Iris pigment epithelial cell (primary cell): Measurements from ENCODE around the gene ARL4A.
"Not testable (repeated sequence)": the region's sequence is repeated elsewhere in the genome, so short reads cannot be mapped to it uniquely, and the experiment has no call there.

ENCODE experiments used
- DNase-seq: peaks from one replicate; pipeline ENCODE4 v3.0.0-alpha.2; 2011; ENCODE audit warnings: low read depth

ARL4A gene

DNA sequence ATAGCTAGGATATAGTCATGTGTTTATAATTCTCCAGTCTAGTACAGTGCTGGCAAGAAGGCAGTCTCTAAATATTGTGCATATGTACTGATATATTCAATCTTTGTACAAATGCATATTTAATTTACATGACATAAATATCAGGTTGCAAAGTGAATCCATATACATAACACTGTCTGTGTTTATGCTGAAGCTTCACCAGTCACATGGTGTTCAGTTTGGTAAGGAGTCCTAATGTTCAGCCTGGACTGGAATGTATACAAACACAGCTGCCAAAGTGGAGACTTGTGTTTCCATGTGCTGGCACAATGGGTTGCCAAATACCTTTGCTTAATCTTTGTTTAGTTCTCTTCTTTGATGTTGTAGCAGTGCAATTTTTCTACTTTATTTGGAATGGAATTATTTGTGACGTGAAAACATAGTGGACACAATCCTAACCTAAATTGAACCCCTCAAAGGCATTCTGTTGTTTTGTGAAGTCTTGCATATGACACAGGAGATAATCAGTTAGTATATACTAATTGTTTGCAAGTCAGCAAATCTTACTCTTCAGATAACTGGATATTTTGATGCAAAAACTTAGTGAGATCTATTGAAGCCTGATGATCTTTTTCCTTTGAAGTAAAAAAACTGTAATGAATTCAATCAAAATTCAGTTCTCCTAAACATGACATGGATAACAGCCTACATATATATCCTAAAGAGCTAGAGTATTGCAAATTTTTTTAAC, 17.3 kb upstream of the ARL4A start:
- DNase-seq, result peak; percentile 92

DNA sequence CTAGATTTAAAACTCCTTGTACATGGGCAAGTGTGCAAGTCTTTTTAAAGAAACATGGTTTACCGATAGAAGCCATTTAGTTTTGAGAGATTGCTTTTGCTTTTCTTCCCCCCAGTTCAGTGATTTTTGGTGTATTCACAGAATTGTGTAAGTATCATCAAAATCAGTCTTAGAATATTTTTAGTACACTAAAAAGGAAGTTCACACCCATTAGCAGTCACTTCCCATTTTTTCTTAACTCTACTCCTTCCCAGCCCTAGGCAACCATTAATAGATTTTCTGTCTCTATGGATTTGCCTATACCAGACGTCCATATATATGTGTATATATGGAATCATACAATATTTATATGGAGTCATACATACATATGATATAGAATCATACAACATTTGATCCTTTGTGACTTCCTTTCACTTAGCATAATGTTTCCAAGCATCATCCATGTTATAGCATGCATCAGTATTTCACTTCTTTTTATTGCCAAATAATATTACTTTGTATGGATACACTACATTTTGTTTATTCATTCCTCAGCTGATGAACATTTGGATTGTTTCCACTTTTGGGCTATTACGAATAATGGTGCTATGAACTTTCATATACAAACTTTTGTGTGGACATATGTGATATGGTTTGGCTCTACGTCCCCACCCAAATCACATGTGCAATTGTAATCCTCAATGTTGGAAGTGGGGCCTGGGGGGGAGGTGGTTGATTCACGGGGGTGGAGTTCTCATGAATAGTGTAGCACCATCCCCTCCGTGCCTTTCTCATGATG, 16.5 kb upstream of the ARL4A start:
- DNase-seq, result no peak

DNA sequence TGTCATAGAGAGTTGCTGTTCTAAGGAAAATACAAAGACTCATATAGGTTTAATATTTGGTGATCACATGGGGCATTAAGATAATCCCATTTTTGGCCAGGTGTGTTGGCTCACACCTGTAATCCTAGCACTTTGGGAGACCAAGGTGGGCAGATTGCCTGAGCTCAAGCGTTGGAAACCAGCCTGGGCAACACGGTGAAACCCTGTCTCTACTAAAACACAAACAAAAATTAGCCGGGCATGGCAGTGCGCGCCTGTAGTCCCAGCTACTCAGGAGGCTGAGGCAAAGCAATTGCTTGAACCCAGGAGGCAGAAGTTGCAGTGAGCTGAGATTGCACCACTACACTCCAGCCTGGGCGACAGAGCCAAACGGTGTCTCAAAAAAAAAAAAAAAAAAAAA, 14.0 kb upstream of the ARL4A start:
- DNase-seq, result not testable (repeated sequence)

DNA sequence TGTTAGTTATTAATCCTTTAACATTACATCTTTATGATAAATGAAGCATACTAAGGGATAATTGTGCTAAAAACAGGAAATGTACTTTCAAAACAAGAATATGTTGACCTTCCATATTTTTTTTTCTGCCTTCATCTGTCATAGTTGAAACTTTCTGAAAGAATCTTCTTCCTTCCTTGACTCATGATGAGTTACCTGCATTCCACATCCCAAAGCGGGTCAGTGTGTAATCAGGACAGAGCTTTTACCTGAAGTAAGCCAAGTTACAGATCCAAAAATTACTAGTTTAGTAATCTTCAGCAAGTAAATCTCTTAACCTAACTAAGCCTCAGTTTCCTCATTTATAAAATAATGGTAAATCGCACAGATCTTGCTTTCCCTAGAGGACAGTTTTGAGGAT, 13.4 kb upstream of the ARL4A start:
- no peak for DNase-seq

DNA sequence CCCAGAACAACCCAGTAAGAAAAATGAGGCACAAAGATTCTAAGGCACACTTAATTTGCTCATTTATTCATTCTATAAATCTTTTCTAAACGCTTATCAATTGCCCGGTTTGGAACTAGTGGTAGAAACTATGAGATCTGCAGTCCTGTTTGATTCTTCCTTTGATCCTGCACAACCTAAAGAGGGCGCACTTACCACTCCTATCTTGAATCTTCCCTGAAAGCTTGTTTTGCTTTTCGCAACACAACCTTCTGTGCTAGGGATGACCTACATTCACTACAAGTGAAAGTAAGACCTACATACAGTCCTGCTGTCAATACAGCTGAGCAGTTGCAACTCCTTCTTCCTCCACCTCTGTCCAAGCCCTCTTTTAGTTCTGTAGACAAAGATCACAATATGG, 12.6 kb upstream of the ARL4A start:
- DNase-seq, result peak; percentile 84

DNA sequence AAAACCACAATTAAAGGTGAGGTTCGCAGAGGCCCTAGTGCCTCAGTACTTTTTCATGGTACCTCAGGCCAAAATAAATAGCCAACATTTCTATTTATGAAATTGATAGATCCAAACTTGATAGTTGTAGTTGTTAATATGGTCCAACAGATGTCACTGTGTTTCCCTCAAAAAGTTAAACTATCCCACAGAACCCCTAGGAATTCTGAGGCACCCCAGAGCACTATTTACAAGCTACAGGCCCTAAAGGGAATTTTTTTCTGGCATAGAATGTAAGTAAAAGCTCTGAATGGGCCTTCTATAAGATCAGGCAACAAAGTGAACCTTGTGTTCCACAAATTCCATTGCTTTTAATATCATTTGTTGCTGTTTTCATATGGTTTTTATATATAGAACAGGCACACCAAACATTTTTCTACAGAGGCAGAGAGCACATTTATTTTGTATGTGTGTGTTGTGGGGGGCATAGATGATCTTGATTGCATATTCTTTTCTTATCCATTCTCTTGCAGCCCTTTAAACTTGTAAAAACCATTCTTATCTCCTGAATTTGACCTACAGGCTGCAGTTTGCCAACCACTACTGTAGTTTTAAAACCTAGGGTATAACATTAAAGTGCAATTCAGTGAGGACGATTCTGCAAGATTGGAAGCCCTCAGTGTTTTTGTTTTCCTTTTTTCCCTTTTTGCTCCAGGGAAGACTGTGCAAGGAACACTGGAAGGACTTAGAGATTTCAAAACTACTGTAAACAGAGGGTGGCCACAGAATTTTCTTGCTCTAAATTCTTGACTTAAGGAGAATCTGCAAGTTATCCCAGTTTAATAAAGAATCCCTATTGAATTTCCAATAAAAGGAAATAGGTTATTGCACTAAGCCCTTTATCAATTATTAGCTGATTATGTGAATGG, 3.5 kb upstream of the ARL4A start:
- DNase-seq, result no peak

DNA sequence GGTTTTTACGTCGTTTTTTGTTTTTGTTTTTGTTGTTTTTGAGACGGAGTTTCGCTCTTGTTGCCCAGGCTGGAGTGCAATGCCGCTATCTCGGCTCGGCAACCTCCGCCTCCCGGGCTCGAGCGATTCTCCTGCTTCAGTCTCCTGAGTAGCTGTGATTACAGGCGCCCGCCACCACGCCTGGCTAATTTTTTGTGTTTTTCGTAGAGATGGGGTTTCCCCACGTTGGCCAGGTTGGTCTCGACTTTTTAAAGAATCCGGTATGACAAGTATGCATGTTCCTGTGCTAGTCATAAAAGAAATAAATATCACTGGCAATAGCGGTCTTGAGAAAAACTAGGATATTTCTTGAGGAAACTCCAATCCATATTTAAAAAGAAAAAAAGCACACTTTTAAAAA, 2.7 kb upstream of the ARL4A start:
- DNase-seq, result no peak

DNA sequence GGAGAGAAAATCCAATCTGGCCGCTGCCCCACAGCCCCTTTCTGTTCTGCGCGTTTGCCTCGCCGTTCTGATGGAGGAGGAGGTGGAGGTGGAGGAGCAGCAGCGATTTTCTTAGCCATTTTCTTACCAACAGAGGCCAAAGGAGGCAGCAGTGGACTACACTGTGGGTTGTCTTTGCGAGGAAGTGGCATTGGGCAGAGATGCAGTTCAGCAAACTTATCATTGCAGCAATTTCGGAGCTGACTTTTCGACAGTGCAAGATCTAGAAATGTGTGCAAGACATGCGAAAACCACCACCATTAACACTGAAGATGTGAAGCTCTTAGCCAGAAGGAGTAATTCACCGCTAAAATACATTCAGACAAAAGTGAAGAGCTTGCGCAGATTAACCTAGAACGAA, 1.9 kb upstream of the ARL4A start:
- DNase-seq, result peak; percentile 45

DNA sequence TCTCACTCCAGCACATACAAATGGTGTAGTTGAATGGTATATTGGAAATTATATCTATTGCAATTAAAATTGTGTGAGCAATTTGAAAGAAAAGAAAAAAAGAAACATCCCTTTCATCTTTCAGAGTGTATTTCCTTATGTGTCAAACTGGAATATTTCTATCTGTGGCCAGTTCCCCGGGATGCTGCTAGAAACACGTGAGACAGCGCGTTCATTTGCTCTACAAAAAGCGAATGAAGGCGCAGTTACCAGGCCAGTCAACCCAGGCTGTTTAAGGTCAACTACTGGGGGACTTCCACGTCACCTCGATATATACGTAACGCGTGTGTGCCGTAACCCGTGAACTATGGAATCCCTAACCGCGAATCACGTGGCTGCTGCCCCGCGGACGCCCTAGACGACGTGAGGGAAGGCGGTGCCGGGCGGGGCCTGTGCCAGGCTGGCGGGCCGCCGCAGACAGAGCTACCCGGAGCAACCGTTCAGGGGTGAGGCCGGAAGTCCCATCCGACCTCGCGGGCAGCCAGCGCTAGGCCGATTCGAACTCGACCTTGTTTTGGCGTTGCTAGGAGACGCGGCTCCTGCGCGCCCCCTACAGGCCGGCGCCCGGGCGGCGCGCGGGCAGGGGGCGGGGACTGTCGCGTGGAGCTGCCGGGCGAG, 1.1 kb upstream of the ARL4A start:
- DNase-seq, result peak; percentile 84

DNA sequence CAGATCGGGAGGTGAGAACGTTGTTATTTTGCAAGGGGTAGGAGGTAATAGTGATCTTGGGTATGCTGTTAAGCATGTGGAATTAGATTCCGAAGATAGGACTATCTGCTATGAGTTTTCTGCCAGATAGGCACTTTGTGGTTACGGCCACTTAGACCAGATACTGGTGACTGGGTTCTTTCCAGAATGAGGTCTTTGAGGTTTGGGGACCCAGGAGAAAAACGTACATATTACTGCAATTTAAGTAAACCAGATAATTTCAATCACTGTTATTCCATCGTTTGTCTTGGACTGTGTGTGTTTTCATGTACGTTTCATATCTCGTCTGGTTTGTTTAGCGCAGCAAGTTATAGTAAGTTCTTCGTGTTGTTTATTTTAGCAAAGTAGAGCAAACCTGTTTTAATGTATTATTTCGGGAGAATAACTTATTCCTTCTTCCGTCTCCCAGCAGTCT, 312 bp downstream of the ARL4A start:
- no peak for DNase-seq

DNA sequence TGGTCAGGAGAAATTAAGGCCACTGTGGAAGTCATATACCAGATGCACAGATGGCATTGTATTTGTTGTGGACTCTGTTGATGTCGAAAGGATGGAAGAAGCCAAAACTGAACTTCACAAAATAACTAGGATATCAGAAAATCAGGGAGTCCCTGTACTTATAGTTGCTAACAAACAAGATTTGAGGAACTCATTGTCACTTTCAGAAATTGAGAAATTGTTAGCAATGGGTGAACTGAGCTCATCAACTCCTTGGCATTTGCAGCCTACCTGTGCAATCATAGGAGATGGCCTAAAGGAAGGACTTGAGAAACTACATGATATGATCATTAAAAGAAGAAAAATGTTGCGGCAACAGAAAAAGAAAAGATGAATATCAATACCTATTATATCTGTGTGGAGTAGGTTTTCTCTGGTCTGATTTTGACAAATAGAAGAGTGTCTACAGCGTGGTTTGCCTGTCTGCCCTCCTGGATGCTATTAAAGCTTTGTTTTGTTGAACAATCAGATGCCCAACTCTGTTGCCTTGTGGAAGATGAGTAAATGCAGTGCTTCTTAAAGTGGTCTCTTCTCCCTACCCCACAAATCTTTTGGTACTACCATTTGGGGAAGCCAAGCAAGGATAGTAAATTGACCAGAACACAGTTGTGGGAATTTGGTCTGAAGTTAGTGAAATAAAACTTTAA, 1.2 kb downstream of the ARL4A start:
- DNase-seq, result not testable (repeated sequence)

DNA sequence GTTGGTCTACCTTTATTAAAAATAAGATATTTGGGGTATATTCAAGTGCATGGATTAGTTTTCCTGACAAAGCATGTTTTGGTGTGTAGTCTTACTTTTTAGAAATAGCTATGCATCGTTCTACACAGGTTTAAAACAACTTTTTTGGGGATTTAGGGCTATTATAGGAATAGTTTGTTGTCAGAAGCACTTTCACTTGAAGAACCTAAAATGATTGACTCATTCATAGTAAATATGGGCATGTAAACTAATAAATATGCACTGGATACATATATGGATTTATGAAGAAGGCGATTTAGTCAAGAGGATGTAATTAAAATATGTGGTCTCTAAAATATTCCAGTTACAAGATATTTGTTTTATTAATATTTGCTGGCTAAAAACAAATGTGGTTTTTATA, 2.0 kb downstream of the ARL4A start:
- DNase-seq, result no peak

DNA sequence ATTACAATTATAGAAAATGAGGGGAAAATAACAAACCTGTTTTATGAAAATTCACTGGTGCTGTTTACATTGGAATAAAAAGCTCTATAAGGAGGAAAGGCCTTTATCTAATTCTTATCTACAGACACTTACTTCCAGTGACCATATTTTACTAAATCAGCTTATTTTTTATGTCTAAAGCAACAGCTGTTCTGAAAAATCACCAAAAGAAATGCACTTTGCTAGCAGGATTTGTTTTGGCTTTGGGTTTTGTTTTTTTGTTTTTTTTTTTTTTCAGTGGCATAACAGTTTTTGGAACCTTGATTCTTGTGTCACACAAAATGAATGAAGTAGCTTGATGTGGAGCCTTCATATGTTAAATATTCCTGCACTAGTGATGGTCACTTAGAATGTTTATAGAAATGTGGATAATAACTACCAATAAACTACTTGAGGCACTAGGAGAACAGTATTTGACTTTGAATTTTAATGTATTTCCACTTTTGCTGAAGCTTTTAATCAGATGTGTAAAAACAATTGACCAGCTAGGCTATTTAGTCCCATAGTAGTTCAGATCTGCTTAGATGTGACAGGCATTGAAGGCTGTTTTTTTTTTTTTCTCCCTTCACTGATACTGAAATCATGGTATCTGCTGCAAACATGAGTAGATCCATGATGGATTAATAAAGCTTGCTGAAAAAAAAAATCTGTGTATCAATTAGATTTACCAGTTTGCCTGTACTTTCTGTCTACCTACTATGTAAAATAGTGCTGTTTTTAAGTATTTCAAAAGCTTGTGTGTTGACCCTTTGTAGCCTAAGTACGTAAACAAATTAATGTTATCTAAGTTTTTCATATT, 2.8 kb downstream of the ARL4A start:
- DNase-seq, result no peak

DNA sequence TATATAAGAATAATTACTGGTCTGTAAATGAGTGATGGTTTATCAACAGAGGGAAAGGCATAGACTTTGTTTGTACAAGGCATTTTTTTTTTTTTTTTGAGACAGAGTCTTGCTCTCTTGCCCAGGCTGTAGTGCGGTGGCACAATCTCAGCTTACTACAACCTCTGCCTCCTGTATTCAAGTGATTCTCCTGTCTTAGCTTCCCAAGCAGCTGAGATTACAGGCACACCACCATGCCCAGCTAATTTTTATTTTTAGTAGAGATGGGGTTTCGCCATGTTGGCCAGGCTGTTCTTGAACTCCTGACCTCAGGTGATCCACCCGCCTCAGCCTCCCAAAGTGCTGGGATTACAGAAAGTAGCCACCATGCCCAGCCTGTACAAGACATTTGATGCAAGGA, 4.0 kb downstream of the ARL4A start:
- DNase-seq, result not testable (repeated sequence)

DNA sequence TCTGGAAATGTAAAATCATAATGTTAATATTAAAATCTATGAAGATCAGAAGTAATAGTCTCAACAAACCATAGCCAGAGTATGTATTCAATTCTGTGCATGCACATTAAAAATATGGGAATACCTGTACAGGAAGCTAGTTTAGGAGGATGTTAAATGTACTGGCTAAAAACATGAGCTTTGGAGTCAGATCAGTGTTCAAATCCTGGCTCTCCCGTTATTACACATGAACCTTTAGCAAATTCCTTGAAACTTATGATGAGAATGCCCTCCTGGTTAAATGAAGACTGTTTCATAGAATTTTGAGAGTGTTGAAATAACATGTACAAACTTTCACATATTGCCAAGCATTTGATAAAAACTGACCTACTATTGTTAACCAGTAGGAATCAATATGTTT, 4.6 kb downstream of the ARL4A start:
- DNase-seq, result no peak

DNA sequence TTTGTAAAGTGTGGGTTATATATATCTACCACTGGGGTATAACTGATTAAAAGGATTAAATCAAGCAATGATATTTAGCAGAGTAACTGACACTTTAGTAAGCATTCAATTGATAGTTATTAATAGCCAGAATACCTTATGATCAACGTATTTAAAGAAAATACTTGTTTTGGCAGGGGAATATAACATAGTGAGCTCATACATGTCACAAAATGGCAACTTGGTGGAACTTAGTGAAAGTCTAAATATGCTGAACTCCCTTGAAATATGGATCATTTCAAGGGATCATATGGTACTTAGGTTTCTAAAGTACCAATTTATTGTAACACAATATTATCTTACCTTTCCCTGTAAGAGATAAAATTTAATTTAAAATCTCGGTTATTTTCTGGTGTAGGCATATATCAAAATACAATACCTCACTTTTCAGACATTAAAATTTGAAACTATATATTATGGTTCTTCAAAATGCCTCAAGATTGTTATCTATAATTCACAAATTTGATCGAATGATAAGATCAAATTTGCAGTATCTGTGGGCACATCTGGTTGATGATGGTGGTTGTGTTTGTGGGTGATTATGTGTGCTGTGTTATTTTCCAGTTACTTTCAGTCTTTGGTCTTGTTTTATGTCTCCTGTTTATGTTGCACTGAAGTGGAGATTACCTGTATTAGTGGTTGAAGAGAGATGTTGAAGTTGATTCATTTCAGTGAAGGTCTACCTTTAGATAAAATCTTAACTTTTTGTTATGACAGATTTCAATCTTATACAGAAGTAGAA, 5.2 kb downstream of the ARL4A start:
- DNase-seq, result no peak

DNA sequence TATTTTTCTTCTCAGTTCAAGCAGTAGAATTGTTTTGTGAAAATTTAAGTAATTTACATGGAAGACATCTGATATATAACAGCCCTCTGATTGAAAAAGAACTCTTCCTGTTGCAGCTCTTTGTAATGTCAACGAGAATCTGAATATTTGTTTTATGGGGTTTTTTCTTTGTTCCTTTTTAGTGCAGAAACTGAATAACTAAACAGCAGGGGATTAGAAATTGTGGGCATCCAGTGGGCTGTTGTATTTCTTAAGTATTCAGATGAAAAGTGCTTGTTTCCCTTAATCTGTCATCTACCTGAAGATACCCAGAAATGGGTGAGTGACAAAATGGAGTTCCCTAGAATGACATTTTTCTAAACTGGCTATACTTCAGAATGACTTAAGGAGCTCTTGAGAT, 7.4 kb downstream of the ARL4A start:
- no peak for DNase-seq

DNA sequence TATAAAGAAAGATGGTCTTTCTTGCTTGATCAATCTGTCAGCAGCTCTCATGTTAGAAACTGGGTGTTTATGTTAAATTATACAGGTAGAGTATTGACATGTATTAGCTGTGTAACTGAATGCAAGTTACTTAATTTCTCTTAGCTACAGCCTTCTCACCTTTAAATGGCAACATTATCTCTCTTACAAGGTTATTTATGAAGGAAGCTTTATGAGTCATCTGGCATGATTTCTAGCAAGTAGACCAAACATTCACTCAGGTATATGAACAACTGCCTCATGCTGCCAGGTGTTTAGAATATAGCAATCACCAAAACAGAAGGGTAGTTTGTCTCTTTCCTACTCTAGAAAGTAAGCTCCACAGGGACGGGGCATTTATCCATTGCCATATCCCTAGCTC, 8.5 kb downstream of the ARL4A start:
- no peak for DNase-seq

DNA sequence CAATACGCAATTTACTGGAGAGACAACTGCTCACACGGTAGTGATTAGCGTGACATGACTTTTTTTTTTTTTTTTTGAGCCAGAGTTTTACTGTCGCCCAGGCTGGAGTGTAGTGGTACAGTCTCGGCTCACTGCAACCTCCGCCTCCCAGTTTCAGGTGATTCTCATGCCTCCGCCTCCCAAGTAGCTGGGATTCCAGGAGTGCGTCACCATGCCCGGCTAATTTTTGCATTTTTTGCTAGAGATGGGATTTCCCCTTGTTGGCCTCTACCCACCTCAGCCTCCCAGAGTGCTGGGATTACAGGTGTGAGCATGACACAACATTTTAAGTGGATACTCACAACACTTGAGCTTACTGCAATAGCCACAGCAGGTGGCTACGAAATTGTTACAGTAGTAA, 11.9 kb downstream of the ARL4A start:
- no peak for DNase-seq

DNA sequence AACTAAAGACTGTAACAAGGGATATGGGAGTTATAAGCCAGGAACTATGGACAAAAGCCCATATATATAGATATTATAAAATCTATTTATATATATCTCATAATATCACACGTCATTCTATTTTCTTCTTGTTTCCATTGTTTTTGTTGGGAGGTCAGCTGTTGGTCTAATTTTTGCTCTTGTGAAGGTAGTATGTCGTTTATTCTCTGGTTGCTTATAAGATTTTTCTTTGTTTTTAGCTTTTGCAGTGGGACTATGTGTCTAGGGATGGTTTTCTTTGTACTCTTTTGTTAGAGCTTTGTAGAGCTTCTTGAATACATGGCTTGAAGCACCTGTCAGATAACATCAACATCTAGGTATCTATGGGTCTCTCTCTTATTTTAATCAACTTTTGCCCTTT, 14.0 kb downstream of the ARL4A start:
- DNase-seq, result no peak
